H9 (cell line): ENCODE data around the gene OSBP2. TPM values are rescaled to one million over a fixed set of nuclear protein-coding genes. Genes with fewer than 3 reads are reported as not detected.

Source experiments
- DNase-seq: peaks from one replicate; pipeline ENCODE4 v3.0.0-alpha.2; 2017
- H2AFZ ChIP-seq: one replicate; pipeline ENCODE4 v1.6.1; 2013; ENCODE audit warnings: mild to moderate bottlenecking, low read length, control low read depth, moderate library complexity
- H2AK5ac ChIP-seq: 2 replicates; pipeline ENCODE4 v1.6.1; 2013; ENCODE audit warnings: low read length, control low read depth, mixed read lengths; ENCODE audit not compliant: insufficient read length
- H2BK120ac ChIP-seq: one replicate; pipeline ENCODE4 v1.6.1; 2013; ENCODE audit warnings: low read depth, mild to moderate bottlenecking, low read length, control low read depth, inconsistent platforms; ENCODE audit not compliant: poor library complexity, severe bottlenecking
- H2BK12ac ChIP-seq: 2 replicates; pipeline ENCODE4 v1.6.1; 2013; ENCODE audit warnings: low read length, control low read depth, mixed read lengths, low read depth; ENCODE audit not compliant: insufficient read length
- H2BK15ac ChIP-seq: 2 replicates; pipeline ENCODE4 v1.6.1; 2013; ENCODE audit warnings: low read depth, low read length, control low read depth
- H2BK20ac ChIP-seq: one replicate; pipeline ENCODE4 v1.6.1; 2013; ENCODE audit warnings: low read depth, mild to moderate bottlenecking, low read length, control low read depth, inconsistent platforms; ENCODE audit not compliant: poor library complexity, severe bottlenecking
- H2BK5ac ChIP-seq: 2 replicates; pipeline ENCODE4 v1.6.1; 2013; ENCODE audit warnings: low read length, control low read depth, mixed read lengths; ENCODE audit not compliant: insufficient read length
- H3K14ac ChIP-seq: 2 replicates; pipeline ENCODE4 v1.6.1; 2013; ENCODE audit warnings: low read length, control low read depth; ENCODE audit not compliant: insufficient read depth
- H3K18ac ChIP-seq: 2 replicates; pipeline ENCODE4 v1.6.1; 2013; ENCODE audit warnings: low read depth, mild to moderate bottlenecking, mixed read lengths, low read length, control low read depth; ENCODE audit not compliant: insufficient read length
- H3K23ac ChIP-seq: 2 replicates; pipeline ENCODE4 v1.6.1; 2013; ENCODE audit warnings: low read length, control low read depth, mixed read lengths, low read depth; ENCODE audit not compliant: insufficient read length
- H3K23me2 ChIP-seq: 2 replicates; pipeline ENCODE4 v1.6.1; 2013; ENCODE audit warnings: low read depth, mild to moderate bottlenecking, mixed read lengths, low read length, control low read depth; ENCODE audit not compliant: insufficient read length, poor library complexity, severe bottlenecking
- H3K27ac ChIP-seq: 2 replicates; pipeline ENCODE4 v1.5.1; 2013; ENCODE audit warnings: low read length, control low read depth, mixed read lengths, low read depth; ENCODE audit not compliant: insufficient read length
- H3K27me3 ChIP-seq: 2 replicates; pipeline ENCODE4 v1.6.1; 2013; ENCODE audit warnings: low read length, control low read depth, inconsistent platforms; ENCODE audit not compliant: insufficient read depth
- H3K4ac ChIP-seq: 2 replicates; pipeline ENCODE4 v1.6.1; 2013; ENCODE audit warnings: low read depth, mild to moderate bottlenecking, control low read depth, inconsistent platforms, low read length, moderate library complexity
- H3K4me1 ChIP-seq: 2 replicates; pipeline ENCODE4 v1.6.1; 2013; ENCODE audit warnings: low read length, control low read depth, inconsistent platforms; ENCODE audit not compliant: insufficient read depth
- H3K4me2 ChIP-seq: 2 replicates; pipeline ENCODE4 v1.6.1; 2013; ENCODE audit warnings: low read length, control low read depth, mixed read lengths; ENCODE audit not compliant: insufficient read length, insufficient read depth
- H3K56ac ChIP-seq: 2 replicates; pipeline ENCODE4 v1.6.1; 2013; ENCODE audit warnings: low read depth, mild to moderate bottlenecking, mixed read lengths, low read length, control low read depth; ENCODE audit not compliant: insufficient read length
- H3K79me1 ChIP-seq: 2 replicates; pipeline ENCODE4 v1.6.1; 2013; ENCODE audit warnings: low read depth, mild to moderate bottlenecking, moderate library complexity, low read length, control low read depth, inconsistent platforms; ENCODE audit not compliant: insufficient read depth, poor library complexity, severe bottlenecking
- H3K79me2 ChIP-seq: 2 replicates; pipeline ENCODE4 v1.6.1; 2013; ENCODE audit warnings: low read length, control low read depth, inconsistent platforms; ENCODE audit not compliant: insufficient read depth
- H3K9ac ChIP-seq: 2 replicates; pipeline ENCODE4 v1.6.1; 2013; ENCODE audit warnings: low read length, control low read depth, mixed read lengths; ENCODE audit not compliant: insufficient read length; ENCODE audit errors: extremely low read depth
- H3K9me3 ChIP-seq: one replicate; pipeline ENCODE4 v1.6.1; 2013; ENCODE audit warnings: low read depth, low read length, inconsistent platforms; ENCODE audit not compliant: control insufficient read depth
- H3T11ph ChIP-seq: one replicate; pipeline ENCODE4 v1.6.1; 2013; ENCODE audit warnings: mild to moderate bottlenecking, low read length, control low read depth, inconsistent platforms
- H4K20me1 ChIP-seq: one replicate; pipeline ENCODE4 v1.6.1; 2013; ENCODE audit not compliant: control insufficient read depth, insufficient read length, insufficient read depth
- H4K5ac ChIP-seq: 2 replicates; pipeline ENCODE4 v1.6.1; 2013; ENCODE audit warnings: low read depth, mild to moderate bottlenecking, mixed read lengths, low read length, control low read depth; ENCODE audit not compliant: insufficient read length
- H4K8ac ChIP-seq: replicated peaks from 2 replicates; pipeline ENCODE4 v1.6.1; 2013; ENCODE audit warnings: low read length, control low read depth, mixed read lengths, low read depth; ENCODE audit not compliant: insufficient read length
- H4K91ac ChIP-seq: 2 replicates; pipeline ENCODE4 v1.6.1; 2013; ENCODE audit warnings: low read depth, mild to moderate bottlenecking, moderate library complexity, mixed read lengths, low read length, control low read depth; ENCODE audit not compliant: insufficient read length
- H3K27ac Mint-ChIP-seq, 3 experiments: 2 replicates in 2 of 3; 3 replicates in 1 of 3; pipeline ENCODE4 v1.8.0; 2020 to 2021; ENCODE audit warnings: mixed read lengths in 3 of 3, mild to moderate bottlenecking in 1 of 3, moderate library complexity in 1 of 3
- H3K27me3 Mint-ChIP-seq: 2 replicates; pipeline ENCODE4 v1.8.0; 2021; ENCODE audit warnings: low read depth, mild to moderate bottlenecking, moderate library complexity, mixed read lengths
- H3K36me3 Mint-ChIP-seq, 3 experiments: 2 replicates in 2 of 3; 3 replicates in 1 of 3; pipeline ENCODE4 v1.8.0; 2020 to 2021; ENCODE audit warnings: low read depth in 3 of 3, mixed read lengths in 3 of 3; ENCODE audit not compliant: insufficient read depth in 1 of 3
- H3K4me1 Mint-ChIP-seq, 2 experiments: 2 replicates each; pipeline ENCODE4 v1.8.0; 2020; ENCODE audit warnings: mixed read lengths in 2 of 2
- H3K4me3 Mint-ChIP-seq, 2 experiments: 2 replicates in 1 of 2; 3 replicates in 1 of 2; pipeline ENCODE4 v1.8.0; 2020 to 2021; ENCODE audit warnings: mild to moderate bottlenecking in 2 of 2, mixed read lengths in 2 of 2, moderate library complexity in 1 of 2
- H3K9me3 Mint-ChIP-seq, 2 experiments: 2 replicates in 1 of 2; 3 replicates in 1 of 2; pipeline ENCODE4 v1.8.0; 2020; ENCODE audit warnings: mild to moderate bottlenecking in 2 of 2, mixed read lengths in 2 of 2, moderate library complexity in 1 of 2
- CTCF ChIP-seq: fragments of 200-600 bp; sonication (generic); conservative IDR thresholded peaks from 3 replicates; pipeline ENCODE4 v1.8.0; 2021; ENCODE audit warnings: antibody characterized with exemption, mild to moderate bottlenecking
- WGBS: extraction: QIAGEN DNeasy Blood & Tissue Kit; methylation state at CpG from one replicate; pipeline ENCODE4 v1.1.7; 2013; ENCODE audit warnings: missing lambda C conversion rate, low lambda C conversion rate, mixed read lengths; ENCODE audit not compliant: insufficient read length; ENCODE audit errors: extremely low coverage; 5-methylcytosine and 5-hydroxymethylcytosine counted together
- total RNA-seq: library from RNA; stranded (reverse); gene quantifications from 2 replicates; pipeline ENCODE4 v1.2.1, GENCODE V29; 2021

OSBP2 gene
- total RNA-seq, 1 experiment from 2014 or later = 3.4 TPM

GRCh38 chr22:30695871-30696655 lies 1.4 kb downstream of the OSBP2 start:
- no peaks in the 10 kb centered on the region for H3K79me2 ChIP-seq
- H2AFZ ChIP-seq = no peak overlapping the region
- no peak overlapping the region for H3K23ac ChIP-seq
- no peaks in the 10 kb centered on the region for H3K9me3 ChIP-seq
- Mint-ChIP-seq H3K9me3 (no peaks in the 10 kb centered on the region), H3K27ac (no peak overlapping the region), H3K27me3 (peaks cover 30% of the 10 kb centered on the region), H3K4me3 (peak overlapping the region; percentile 64 to 82), H3K4me1 (peaks cover 14% of the 10 kb centered on the region in 2 experiments), H3K36me3 (no peaks in the 10 kb centered on the region; a peak in 1 of 7 replicates)
- no peaks in the 10 kb centered on the region; the same call in 1 of the 2 replicates for H3K4me1 ChIP-seq
- no peak overlapping the region for H4K8ac ChIP-seq
- no peak overlapping the region for H3K27ac ChIP-seq
- H2BK5ac ChIP-seq = no peak overlapping the region
- H4K5ac ChIP-seq = no peak overlapping the region
- H3K56ac ChIP-seq = no peak overlapping the region
- no peak overlapping the region for H3T11ph ChIP-seq
- H3K79me1 ChIP-seq = no peaks in the 10 kb centered on the region
- H3K4me2 ChIP-seq = peak overlapping the region; percentile 37
- H2BK120ac ChIP-seq = no peak overlapping the region
- peaks cover 6% of the 10 kb centered on the region for H3K23me2 ChIP-seq
- H3K14ac ChIP-seq = no peak overlapping the region
- no peak overlapping the region for H2BK20ac ChIP-seq
- peaks cover 9% of the 10 kb centered on the region; the same call in 1 of the 2 replicates for H3K27me3 ChIP-seq
- H4K20me1 ChIP-seq = no peaks in the 10 kb centered on the region
- no peak overlapping the region for H3K4ac ChIP-seq
- no peak overlapping the region for H3K9ac ChIP-seq
- TF ChIP-seq CTCF = no peak
- no peak overlapping the region for H2BK15ac ChIP-seq
- no peak overlapping the region for H2BK12ac ChIP-seq
- no peak overlapping the region for H4K91ac ChIP-seq
- no CpG with 5 or more reads among the region's 7 CpGs for WGBS
- H3K18ac ChIP-seq = no peak overlapping the region
- no peak for DNase-seq
- H2AK5ac ChIP-seq = no peak overlapping the region
